K562 (cell line): Measurements from ENCODE around the gene SUSD3. TPM values are rescaled to one million over a fixed set of nuclear protein-coding genes. Genes with fewer than 3 reads are reported as not detected.
A peak's percentile ranks its signal among the peaks of the same experiment; 100 is the strongest.

Experiments
- CBFA2T3 ChIP-seq: fragments of 450-650 bp; IDR thresholded peaks from 2 replicates; pipeline ENCODE4 v1.6.1; 2017
- CLOCK ChIP-seq: fragments of 250-450 bp; sonication (Bioruptor Pico); IDR thresholded peaks from 2 replicates; pipeline ENCODE4 v1.4.0; 2020; ENCODE audit warnings: mild to moderate bottlenecking, moderate library complexity, borderline replicate concordance
- CREM ChIP-seq: IDR thresholded peaks from 2 replicates; pipeline ENCODE4 v1.6.1; 2014; ENCODE audit warnings: antibody characterized with exemption, low read depth
- CTCFL ChIP-seq: IDR thresholded peaks from 2 replicates; pipeline ENCODE4 v1.6.1; 2011; ENCODE audit warnings: borderline replicate concordance, low read depth, mild to moderate bottlenecking, moderate library complexity, low read length; ENCODE audit not compliant: insufficient read depth, poor library complexity, severe bottlenecking
- ELK3 ChIP-seq: fragments of 450-650 bp; formaldehyde crosslinking; IDR thresholded peaks from 2 replicates; pipeline ENCODE4 v1.4.0; 2020; ENCODE audit warnings: mild to moderate bottlenecking
- IRF2 ChIP-seq: sonication (generic); formaldehyde crosslinking; IDR thresholded peaks from 2 replicates; pipeline ENCODE4 v1.8.1; 2022; ENCODE audit warnings: mild to moderate bottlenecking, missing genetic modification reagents
- MCM5 ChIP-seq: fragments of 450-650 bp; IDR thresholded peaks from 2 replicates; pipeline ENCODE4 v1.6.1; 2016; ENCODE audit warnings: low read depth
- MYBL2 ChIP-seq, 2 experiments: fragments of 450-650 bp in 1 of 2; sonication (generic) in 1 of 2; formaldehyde crosslinking in 1 of 2; IDR thresholded peaks; 2 replicates each; pipeline versions ENCODE4 v1.6.1 to v1.8.1; 2017 to 2022; ENCODE audit warnings: borderline replicate concordance in 1 of 2, inconsistent platforms in 1 of 2, low read depth in 1 of 2, mild to moderate bottlenecking in 1 of 2, missing genetic modification reagents in 1 of 2, moderate library complexity in 1 of 2
- RB1 ChIP-seq: fragments of 450-650 bp; IDR thresholded peaks from 2 replicates; pipeline ENCODE4 v1.6.1; 2017; ENCODE audit warnings: low read depth, mild to moderate bottlenecking
- RBM15 ChIP-seq: fragments of 200-400 bp; formaldehyde crosslinking; IDR thresholded peaks from 2 replicates; pipeline ENCODE4 v1.6.1; 2018; ENCODE audit warnings: mild to moderate bottlenecking, low read length, moderate library complexity; ENCODE audit not compliant: insufficient read depth
- RREB1 ChIP-seq: fragments of 250-450 bp; sonication (Bioruptor Pico); IDR thresholded peaks from 2 replicates; pipeline ENCODE4 v1.4.0; 2020
- SMARCA4 ChIP-seq: fragments of 450-650 bp; IDR thresholded peaks from 2 replicates; pipeline ENCODE4 v1.6.1; 2016
- SNRNP70 ChIP-seq: fragments of 200-400 bp; formaldehyde crosslinking; optimal IDR thresholded peaks from 2 replicates; pipeline ENCODE3; 2017; ENCODE audit warnings: low read depth, low read length
- ZC3H4 ChIP-seq: sonication (generic); formaldehyde crosslinking; IDR thresholded peaks from 2 replicates; pipeline ENCODE4 v1.9.0; 2021; ENCODE audit warnings: missing genetic modification reagents, borderline replicate concordance
- ZNF583 ChIP-seq: fragments of 250-450 bp; sonication (Bioruptor Pico); IDR thresholded peaks from 2 replicates; pipeline ENCODE4 v1.4.0; 2020
- polyA plus RNA-seq, 8 experiments: library from polyadenylated mRNA; depleted of rRNA in 4 of 8; stranded (reverse) in 5 of 8; unstranded in 3 of 8; fragments of >200 nt; fragmentation: Nextera tagmentation in 2 of 8; fragmentation: Illumina TruSeq in 1 of 8; extraction: Ambion mirVana in 2 of 8; extraction: Trizol in 1 of 8; gene quantifications; 2 replicates each; pipeline versions ENCODE4 v1.2.1 to v1.2.3, GENCODE V29; 2011 to 2014; ENCODE audit warnings: inconsistent platforms in 1 of 8, missing spikeins in 1 of 8
- total RNA-seq, 7 experiments: library from RNA; depleted of rRNA in 6 of 7; stranded (reverse); fragments of >200 nt in 6 of 7; fragmentation: Illumina TruSeq in 2 of 7; extraction: Trizol in 2 of 7; gene quantifications; 2 replicates each; pipeline versions ENCODE4 v1.2.1 to v1.2.3, GENCODE V29; 2011 to 2021; ENCODE audit warnings: low replicate concordance in 1 of 7

Gene SUSD3
- total and polyA plus RNA-seq, 9 of the 15 experiments (the other 6 are each of a cell fraction or from before 2014, with no cell fraction given): 1.3 to 21.7 (median 11.4) TPM

GRCh38 chr9:93095205-93096130 is 37.0 kb downstream of the SUSD3 start (continued):
- TF ChIP-seq ELK3 (CRISPR knock-in tag) (no peak), ZNF583 (CRISPR knock-in tag) (no peak), RB1 (peak; percentile 87), MYBL2 (IDR thresholded peaks at IDR 0.05; ENCODE audit: low read depth) (no peak), MYBL2 (CRISPR knock-in tag; IDR thresholded peaks at IDR 0.05; ENCODE audit: borderline replicate concordance) (no peak), RREB1 (no peak), CBFA2T3 (no peak), CTCFL (no peak), SNRNP70 (no peak), CREM (peak; percentile 27), MCM5 (no peak), SMARCA4 (no peak), ZC3H4 (CRISPR knock-in tag) (no peak), RBM15 (no peak), CLOCK (CRISPR knock-in tag) (no peak), IRF2 (no peak)
